HFF-Myc (cell line): Measurements from ENCODE around the gene LZTS3.
"Not testable (repeated sequence)": the region's sequence is repeated elsewhere in the genome, so short reads cannot be mapped to it uniquely, and the experiment has no call there.

Source experiments
- DNase-seq: peaks from one replicate; pipeline ENCODE4 v3.0.0-alpha.2; 2011; ENCODE audit warnings: low read depth; ENCODE audit errors: extremely low read depth
- H3K4me3 ChIP-seq: replicated peaks from 2 replicates; pipeline ENCODE4 v1.5.1; 2011; ENCODE audit warnings: low read depth, mild to moderate bottlenecking, control low read depth, low read length
- CTCF ChIP-seq: IDR thresholded peaks from 2 replicates; pipeline ENCODE4 v1.5.1; 2012; ENCODE audit warnings: mild to moderate bottlenecking, low read depth, low read length, control low read depth; ENCODE audit errors: missing control alignments

The LZTS3 gene

GRCh38 chr20:3121271-3121911 is 52.0 kb downstream of the LZTS3 start:
- no peak overlapping the region for H3K4me3 ChIP-seq
- TF ChIP-seq CTCF, result no peak
- DNase-seq, result no peak

- no peak overlapping the region for H3K4me3 ChIP-seq
- DNase-seq, result no peak
- TF ChIP-seq CTCF, result no peak
These were observed 54.3 kb downstream of the LZTS3 start for GRCh38 chr20:3119044-3119443.

- peak; percentile 55 for DNase-seq
- peak; percentile 62 for TF ChIP-seq CTCF
- H3K4me3 ChIP-seq, result not testable (repeated sequence)
These were observed 55.4 kb downstream of the LZTS3 start for GRCh38 chr20:3117839-3118379.

GRCh38 chr20:3116341-3116740 is 57.0 kb downstream of the LZTS3 start:
- H3K4me3 ChIP-seq, result no peak overlapping the region
- TF ChIP-seq CTCF, result no peak
- DNase-seq, result no peak

- peak; percentile 79 for TF ChIP-seq CTCF
- H3K4me3 ChIP-seq, result no peak overlapping the region
- no peak for DNase-seq
These were observed 57.9 kb downstream of the LZTS3 start for GRCh38 chr20:3115190-3116107.
